Immature natural killer cell (primary cell): ENCODE data around the gene EPS8L3. TPM values are rescaled to one million over a fixed set of nuclear protein-coding genes. Genes with fewer than 3 reads are reported as not detected.
"Not testable (repeated sequence)": the region's sequence is repeated elsewhere in the genome, so short reads cannot be mapped to it uniquely, and the experiment has no call there.

ENCODE experiments used
- DNase-seq, 3 donors: peaks; one replicate each; pipeline ENCODE4 v3.0.0; 2022; ENCODE audit warnings: mixed read lengths in 1 of 3
- H3K27ac Mint-ChIP-seq, 6 donors: one replicate each; pipeline ENCODE4 v1.8.0; 2020; ENCODE audit warnings: mixed read lengths in 6 of 6, mild to moderate bottlenecking in 5 of 6, inconsistent platforms in 4 of 6, moderate library complexity in 3 of 6
- H3K27me3 Mint-ChIP-seq, 3 donors: one replicate each; pipeline ENCODE4 v1.8.0; 2020 to 2021; ENCODE audit warnings: low read depth in 3 of 3, mild to moderate bottlenecking in 3 of 3, mixed read lengths in 3 of 3, moderate library complexity in 3 of 3, inconsistent platforms in 1 of 3
- H3K36me3 Mint-ChIP-seq, 3 donors: one replicate each; pipeline ENCODE4 v1.8.0; 2020; ENCODE audit warnings: mixed read lengths in 3 of 3, inconsistent platforms in 2 of 3, mild to moderate bottlenecking in 2 of 3
- H3K4me1 Mint-ChIP-seq, 2 donors: one replicate each; pipeline ENCODE4 v1.8.0; 2020; ENCODE audit warnings: inconsistent platforms in 2 of 2, mild to moderate bottlenecking in 2 of 2, mixed read lengths in 2 of 2, moderate library complexity in 1 of 2
- H3K4me3 Mint-ChIP-seq, 5 donors: one replicate each; pipeline ENCODE4 v1.8.0; 2020; ENCODE audit warnings: mild to moderate bottlenecking in 5 of 5, mixed read lengths in 5 of 5, inconsistent platforms in 3 of 5, moderate library complexity in 3 of 5
- H3K9me3 Mint-ChIP-seq, 6 donors: one replicate each; pipeline ENCODE4 v1.8.0; 2020; ENCODE audit warnings: mild to moderate bottlenecking in 6 of 6, mixed read lengths in 6 of 6, inconsistent platforms in 4 of 6, moderate library complexity in 3 of 6
- polyA plus RNA-seq, 3 donors: library from polyadenylated mRNA; unstranded; fragments of 300-500 nt; fragmentation: Illumina TruSeq; gene quantifications; one replicate each; pipeline ENCODE4 v1.2.3, GENCODE V29; 2021

Gene EPS8L3
- polyA plus RNA-seq, 3 donors from 2014 or later, result 0.09 to 0.13 TPM; not detected in 1

GRCh38 chr1:109705411-109705810 is 58.3 kb downstream of the EPS8L3 start:
- H3K27ac Mint-ChIP-seq, result no peak overlapping the region
- H3K4me3 Mint-ChIP-seq, result no peak overlapping the region
- H3K9me3 Mint-ChIP-seq, result peaks cover 10 to 46% (median 28%) of the 10 kb centered on the region in 6 donors
- no peaks in the 10 kb centered on the region for H3K4me1 Mint-ChIP-seq
- peaks cover 12 to 37% (median 23%) of the 10 kb centered on the region in 3 donors for H3K36me3 Mint-ChIP-seq
- DNase-seq, result no peak
- peaks cover 2 to 7% (median 7%) of the 10 kb centered on the region in 3 donors for H3K27me3 Mint-ChIP-seq

- no peak for DNase-seq
- Mint-ChIP-seq H3K9me3 (peaks cover 5 to 40% (median 23%) of the 10 kb centered on the region in 6 donors), H3K27me3 (peaks cover 2 to 7% (median 5%) of the 10 kb centered on the region in 3 donors), H3K36me3 (peaks cover 7 to 33% (median 20%) of the 10 kb centered on the region in 3 donors), H3K27ac (no peak overlapping the region), H3K4me1 (no peaks in the 10 kb centered on the region), H3K4me3 (no peak overlapping the region)
Measured at GRCh38 chr1:109704173-109704572, 59.5 kb downstream of the EPS8L3 start.

GRCh38 chr1:109702940-109703339 is 60.8 kb downstream of the EPS8L3 start:
- peaks cover 0 to 28% (median 13%) of the 10 kb centered on the region in 6 donors for H3K9me3 Mint-ChIP-seq
- H3K27ac Mint-ChIP-seq, H3K27me3 Mint-ChIP-seq, H3K4me1 Mint-ChIP-seq, H3K4me3 Mint-ChIP-seq, DNase-seq: not testable (repeated sequence)
- peaks cover 0 to 27% (median 8%) of the 10 kb centered on the region in 3 donors for H3K36me3 Mint-ChIP-seq

Other genes starting within 250 kb of the EPS8L3 start
- not detected for gene GPR61, start 224.1 kb downstream of the EPS8L3 start, polyA plus RNA-seq
- gene GNAI3, start 215.3 kb downstream of the EPS8L3 start, polyA plus RNA-seq, result 10 to 100 TPM in 2 of 3 donors, 1 to 10 TPM in 1; 8.8 to 16.8 (median 10.3) TPM
- not detected for gene GNAT2, start 144.3 kb downstream of the EPS8L3 start, polyA plus RNA-seq
- gene AMPD2, start 144.1 kb downstream of the EPS8L3 start, polyA plus RNA-seq, result 10 to 100 TPM; 14.7 to 40.3 (median 28.3) TPM
- 10 to 100 TPM; 10.9 to 33.4 (median 21.0) TPM for gene GSTM4, start 107.8 kb downstream of the EPS8L3 start, polyA plus RNA-seq
- gene GSTM2, start 95.9 kb downstream of the EPS8L3 start, polyA plus RNA-seq, result 10 to 100 TPM; 32.6 to 51.2 (median 42.5) TPM
- gene GSTM1, start 76.1 kb downstream of the EPS8L3 start, polyA plus RNA-seq, result 10 to 100 TPM in 1 of 3 donors, not detected in 2; 35.4 TPM
- under 1 TPM in 1 of 3 donors, not detected in 2; 0.23 TPM for gene GSTM5, start 51.7 kb downstream of the EPS8L3 start, polyA plus RNA-seq
- gene GSTM3, start 22.9 kb downstream of the EPS8L3 start, polyA plus RNA-seq, result 1 to 10 TPM; 1.1 to 7.1 (median 5.9) TPM
- under 1 TPM; 0.55 to 0.97 (median 0.65) TPM for gene CSF1, start 146.9 kb upstream of the EPS8L3 start, polyA plus RNA-seq
- 10 to 100 TPM; 30.2 to 75.4 (median 46.4) TPM for gene AHCYL1, start 220.8 kb upstream of the EPS8L3 start, polyA plus RNA-seq